GM18868 (cell line): Measurements from ENCODE around the gene MFAP2.

Source experiments
- ATAC-seq: cut with Tn5 transposase; IDR thresholded peaks from one replicate; pipeline ENCODE4 v1.9.1; 2021; ENCODE audit warnings: mild to moderate bottlenecking, moderate library complexity; ENCODE audit not compliant: unreplicated experiment

MFAP2 gene

DNA sequence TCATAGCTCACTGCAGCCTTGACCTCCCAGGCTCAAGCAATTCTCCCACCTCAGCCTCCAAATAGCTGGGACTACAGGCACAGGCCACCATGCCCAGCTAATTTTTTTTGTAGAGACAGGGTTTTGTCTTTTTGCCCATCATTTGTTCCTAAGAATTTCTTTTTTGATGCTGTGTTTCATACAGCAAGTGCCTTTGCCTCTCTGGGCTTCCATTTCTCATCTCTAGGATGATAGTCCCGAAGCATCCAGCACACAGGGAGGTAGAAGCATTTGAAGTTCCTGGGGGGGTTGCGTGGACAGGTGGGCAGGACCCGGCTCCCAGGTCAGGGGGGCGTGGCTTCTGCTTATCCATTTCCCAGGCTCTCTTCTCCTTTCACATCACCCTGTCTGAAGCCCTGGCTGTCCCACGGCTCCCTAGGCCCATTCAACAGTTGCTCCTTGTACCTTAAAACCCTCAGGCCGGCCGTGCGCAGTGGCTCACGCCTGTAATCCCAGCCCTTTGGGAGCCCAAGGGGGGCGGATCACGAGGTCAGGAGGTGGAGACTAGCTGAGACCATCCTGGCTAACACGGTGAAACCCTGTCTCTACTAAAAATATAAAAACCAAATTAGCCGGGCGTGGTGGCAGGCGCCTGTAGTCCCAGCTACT is 27.9 kb upstream of the MFAP2 start:
- no peak for ATAC-seq

DNA sequence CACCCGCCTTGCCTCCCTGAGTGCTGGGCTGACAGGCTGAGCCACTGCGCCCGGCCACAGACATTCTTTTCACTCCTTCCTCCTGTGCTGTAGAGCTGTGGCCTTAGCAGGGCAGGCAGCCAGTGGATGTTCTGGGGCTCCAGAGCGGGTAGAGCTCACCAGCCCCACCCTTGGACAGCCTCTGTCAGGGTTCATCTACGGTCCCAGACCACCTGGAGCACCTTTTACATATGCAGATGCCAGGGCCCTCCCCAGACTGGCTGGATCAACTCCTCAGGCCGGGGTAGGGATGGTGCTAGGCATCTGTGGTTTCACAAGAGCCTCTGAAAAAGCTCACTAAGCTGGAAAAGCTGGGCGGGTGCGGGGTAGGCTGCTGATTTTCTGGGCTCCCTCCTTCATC is 26.7 kb upstream of the MFAP2 start:
- no peak for ATAC-seq

DNA sequence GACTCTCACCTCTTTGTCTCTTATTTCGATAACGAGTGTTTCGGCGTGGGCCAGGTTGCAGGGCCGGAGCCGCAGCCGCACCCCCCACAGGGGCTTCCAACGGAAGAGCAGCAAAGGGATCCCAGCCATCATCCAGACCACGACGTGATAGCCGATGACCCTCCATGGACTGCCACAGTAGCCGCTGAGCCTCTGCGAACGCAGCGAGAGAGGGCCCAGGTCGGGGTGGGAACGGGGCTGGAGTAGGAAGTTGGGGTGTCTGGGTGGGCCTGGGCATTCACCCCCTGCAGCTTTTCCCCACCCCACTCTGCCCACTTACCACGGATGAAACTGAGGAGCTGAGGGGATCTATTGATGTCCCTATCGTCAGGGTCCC is 24.9 kb upstream of the MFAP2 start:
- ATAC-seq, result no peak

DNA sequence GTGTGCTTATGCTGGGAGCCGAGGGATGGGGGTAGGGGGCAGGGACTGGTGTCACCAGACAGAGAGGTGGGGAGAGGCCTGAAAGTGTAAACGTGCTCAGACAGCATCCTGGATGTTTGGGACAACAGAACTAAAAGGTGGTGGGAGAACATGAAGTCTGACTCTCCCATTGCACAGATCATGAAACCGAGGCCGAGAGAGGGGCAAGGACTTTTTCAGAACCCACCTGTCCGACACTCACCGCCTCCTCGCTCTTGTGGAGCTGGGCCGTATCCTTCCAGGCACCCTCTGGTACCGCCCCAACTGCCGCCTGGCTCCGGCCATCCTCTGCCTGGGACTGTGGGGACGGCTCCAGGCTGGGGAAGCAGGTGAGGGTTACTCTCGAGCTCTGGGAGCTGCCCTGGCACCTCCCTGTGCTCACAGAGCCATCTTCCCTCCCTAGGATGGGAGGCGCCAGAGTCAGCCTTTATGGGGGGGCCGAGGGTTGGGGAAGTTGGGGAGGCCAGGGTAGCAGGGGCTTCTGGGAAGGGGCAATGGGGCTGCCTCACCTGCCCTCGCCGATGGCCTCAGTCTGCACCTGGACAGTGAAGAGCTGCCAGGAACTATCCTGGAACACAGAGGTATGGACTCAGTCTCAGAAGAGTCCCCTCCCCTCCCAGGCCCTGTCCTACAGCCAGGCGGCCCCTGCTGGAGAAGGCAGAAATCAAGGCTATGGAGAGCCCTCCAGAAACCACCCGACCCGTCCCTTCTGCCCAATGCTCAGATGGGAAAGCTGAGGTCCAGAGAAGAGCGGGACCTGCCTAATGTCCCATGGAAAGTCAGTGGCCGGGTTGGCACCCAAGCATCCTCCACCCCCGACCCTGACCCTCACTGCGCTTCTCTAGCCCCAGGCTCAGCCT is 24.3 kb upstream of the MFAP2 start:
- no peak for ATAC-seq

DNA sequence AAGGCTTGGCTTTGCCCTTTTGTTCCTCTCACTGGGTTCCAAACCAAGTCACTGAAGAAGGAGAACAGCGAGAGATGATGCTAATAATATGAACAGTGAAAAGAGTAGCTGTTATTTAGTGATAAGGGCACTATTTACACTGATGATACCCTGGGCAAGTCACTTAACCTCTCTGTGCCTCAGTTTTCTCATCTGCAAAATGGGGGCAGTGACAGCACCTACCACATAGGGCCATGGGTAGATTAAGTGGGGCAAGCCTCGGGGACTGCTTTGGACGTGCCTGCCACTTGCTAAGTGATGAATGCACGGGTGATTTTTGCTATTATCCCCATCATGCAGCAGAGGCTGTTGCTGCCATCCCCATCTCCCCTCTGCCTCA is 22.1 kb upstream of the MFAP2 start:
- no peak for ATAC-seq

DNA sequence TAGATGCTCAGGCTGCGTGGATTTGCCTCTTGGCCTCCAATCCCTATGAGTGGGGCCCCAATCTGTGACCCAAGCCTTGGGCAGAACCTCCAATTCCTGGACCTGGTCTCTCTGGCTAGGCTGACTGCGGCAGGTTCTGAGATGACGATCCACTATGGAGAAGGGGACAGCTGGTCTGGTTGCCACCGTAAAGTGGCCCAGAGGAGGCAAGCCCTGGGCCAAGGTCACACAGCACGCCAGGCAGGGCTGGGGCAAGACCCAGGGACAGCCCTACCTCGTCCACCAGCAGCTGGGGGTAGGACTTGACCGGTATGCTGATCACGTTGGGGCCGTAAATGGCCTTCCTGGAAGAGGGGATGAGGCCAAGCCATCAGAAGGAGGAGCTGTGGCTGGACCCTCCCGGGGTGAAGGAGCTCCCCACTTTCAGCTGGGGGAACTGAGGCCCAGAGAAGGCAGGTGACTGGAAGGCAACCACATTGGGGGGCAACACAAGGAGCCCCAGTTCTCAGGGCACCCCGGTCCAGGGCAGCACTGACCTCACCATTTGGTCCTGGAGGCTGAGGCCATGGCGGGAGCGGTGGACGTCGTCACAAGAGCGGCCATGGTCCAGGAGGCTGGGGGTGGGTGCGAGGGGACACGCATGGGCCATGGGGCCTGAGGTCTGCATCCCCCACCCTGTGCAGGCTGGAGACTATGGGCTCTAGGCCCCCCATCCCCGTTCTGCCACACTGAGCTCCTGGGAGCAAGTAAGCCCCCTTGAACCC is 21.5 kb upstream of the MFAP2 start:
- no peak for ATAC-seq

DNA sequence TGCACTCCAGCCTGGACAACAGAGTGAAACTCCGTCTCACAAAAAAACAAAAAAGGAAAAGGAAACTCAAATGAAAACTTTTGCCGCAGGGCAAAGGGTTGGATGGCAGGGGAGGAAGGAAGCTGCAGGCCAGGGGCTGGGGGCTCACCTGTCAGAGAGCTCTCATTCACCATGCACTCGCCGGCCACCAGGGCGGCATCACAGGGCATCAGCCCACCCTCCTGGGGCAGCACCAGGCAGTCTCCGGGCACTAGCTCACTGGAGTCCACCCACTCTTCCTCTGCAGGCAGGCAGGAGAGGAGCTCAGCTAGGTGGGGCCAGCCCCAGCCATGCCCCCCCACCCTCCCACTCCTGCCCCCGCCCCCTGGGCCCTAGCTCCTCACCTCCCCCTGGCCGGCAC is 19.4 kb upstream of the MFAP2 start:
- ATAC-seq, result no peak

DNA sequence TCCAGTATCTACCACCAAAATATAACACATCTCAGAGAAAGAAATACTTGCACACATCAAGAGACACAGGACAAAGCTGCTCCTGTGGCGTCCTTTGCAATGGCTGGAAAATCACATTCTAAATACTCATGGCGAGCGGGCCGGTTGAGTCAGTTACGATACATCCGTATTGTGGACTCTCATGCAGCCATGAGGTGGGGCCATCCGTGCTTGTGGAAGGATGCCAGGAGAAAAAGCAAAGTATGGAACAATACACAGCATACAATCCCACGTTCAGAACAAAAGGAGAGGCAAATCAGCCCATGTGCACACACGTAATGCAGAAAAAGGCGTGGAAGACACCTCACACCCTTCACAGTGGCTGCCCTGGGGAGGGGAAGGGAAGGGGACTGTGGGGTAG is 18.2 kb upstream of the MFAP2 start:
- no peak for ATAC-seq

DNA sequence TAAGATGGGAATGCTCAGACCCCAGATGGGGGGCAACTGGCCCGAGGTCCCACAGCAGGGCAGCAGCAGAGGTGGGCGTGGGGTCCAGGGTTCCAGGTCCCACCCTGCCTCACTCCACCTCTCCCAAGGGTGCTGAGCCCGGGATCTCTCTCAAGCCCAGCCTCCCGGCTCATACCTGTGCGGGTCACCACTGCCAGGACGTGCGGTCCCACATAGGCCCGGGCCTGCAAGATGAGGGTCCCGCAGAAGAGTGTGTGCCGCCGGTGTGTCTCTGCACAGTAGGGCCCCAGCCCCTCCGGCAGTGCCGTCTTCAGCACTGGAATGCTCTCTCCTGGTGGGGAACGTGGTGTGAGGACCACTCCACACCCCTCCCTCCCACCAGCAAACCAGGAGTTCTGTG is 16.4 kb upstream of the MFAP2 start:
- no peak for ATAC-seq

DNA sequence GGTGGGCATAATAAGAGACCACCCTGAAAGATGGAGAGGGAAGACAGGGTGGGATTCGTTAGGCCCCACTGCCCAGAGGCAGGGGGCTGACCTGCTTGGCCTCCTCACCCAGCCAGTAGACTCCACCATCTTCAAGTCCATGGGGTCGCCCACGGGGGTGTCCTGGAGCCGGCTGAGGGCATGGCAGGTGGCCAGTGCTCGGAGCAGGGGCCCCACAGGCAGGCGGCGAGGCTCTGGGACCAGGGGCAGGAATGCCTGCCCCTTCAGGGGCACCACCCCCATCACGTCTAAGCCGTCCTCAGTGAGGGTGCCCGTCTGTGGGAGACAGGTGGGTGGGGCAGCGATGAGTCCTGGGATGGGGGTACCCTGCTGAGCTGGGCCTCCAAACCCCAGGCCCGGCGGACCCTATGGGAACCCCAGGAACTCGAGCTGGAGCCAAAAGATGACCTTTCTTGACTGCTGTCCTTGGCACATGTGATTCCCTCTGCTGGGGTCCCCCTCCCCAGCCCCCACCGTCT is 13.2 kb upstream of the MFAP2 start:
- ATAC-seq, result no peak

DNA sequence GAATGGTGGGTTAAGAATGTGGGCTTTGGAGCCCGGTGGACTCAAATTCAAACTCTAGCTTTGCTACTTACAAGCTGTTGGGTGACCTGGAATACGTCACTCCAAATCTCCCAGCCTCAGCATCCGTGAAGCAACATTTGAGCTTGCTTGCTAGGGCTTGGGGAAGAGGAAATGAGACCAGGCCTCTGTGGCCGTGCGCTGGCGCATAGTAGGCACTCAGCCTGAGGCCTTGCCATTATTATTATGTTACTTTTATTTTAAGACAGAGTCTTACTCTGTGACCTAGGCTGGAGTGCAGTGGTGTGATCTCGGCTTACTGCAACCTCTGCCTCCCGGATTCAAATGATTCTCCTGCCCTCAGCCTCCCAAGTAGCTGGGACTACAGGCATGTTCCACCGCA is 12.3 kb upstream of the MFAP2 start:
- ATAC-seq, result no peak

DNA sequence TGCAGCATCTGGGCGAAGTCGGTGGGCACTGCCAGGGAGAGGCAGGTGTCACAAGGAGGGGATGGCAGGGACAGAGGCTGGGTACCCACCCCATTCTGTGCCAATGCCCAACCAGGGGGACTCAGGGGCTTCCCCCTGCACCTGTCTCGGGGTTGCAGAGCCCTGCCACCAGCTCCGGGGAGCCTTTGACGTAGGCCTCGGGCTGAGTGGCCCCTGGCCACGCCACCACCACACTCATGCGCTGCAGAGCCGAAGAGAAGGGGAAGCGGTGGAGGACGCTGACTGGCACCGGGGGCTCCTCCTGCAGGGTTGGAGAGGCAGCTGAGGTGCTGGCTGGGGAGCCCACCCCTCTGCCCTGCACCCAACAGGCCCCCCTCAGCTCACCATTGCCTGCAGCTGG is 11.7 kb upstream of the MFAP2 start:
- ATAC-seq, result no peak

DNA sequence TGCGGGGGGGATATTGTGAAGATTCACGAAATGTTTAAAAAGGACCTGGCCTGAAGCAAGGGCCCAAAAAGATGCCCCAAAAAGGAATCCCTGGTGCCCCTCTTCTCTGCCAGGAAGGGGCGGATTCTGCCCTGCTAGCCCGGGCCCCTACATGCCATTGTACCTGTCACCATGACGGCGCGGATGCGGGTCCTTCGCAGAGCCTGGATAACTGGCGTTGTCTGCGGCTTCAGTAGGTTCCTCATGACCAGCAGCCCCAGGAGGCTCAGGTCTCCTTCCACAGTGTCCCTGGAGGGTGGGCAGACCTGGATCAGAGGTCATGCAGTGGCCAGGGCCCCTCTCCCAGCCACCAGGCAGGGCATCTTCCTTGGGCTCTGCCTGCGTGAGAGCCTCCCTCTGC is 11.2 kb upstream of the MFAP2 start:
- no peak for ATAC-seq

DNA sequence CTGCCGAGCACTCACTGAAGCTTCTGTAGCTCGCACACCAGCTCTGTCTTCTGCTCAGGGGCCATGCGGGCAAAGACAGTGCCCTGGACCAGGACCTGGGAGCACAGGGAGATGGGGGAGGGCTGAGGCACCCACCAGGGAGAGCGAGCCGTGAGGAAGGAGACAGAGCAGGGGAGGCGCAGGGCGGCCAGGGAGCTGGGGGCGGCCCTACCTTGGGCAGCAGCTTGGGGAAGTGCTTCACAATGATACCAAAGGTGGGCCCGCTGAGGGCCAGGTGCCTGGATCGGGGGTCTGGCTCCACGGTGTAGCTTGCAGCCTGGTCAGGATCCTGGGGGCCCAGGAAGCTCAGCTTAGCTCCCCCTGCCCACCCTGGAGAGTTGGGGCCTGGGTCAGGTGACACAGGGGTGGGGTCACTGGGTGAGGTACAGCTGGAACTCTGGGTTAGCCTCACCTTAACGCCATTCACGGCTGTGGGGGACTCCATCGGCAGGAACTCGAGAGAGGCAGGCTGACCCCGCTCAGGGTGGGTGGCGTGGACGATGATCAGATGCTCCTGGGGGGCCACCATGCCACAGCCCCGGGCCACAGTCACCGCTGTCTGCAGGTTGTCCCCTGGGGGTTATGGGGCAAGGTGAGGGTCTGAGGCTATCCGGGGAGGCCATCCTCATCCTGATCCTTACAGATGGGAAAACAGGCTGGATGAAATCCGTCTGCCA is 9.4 kb upstream of the MFAP2 start:
- ATAC-seq, result no peak

DNA sequence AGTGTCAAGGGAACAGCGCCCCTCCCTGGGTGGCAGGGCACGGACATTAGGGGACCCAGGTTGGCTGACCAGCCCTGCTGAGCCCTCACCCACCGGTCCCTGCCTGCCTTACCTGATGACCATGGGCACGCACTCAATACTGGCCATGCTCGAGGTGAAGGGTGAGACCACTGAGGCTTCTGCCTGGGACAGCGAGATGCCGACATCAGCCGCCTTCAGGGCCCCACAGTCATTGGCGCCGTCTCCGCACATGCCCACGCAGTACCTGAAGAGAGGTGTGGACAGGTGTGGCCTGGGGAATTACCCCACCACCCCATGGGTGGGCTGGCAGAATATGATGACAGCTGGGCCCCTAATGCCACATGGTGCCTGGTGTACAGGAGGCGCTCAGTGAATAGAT is 7.8 kb upstream of the MFAP2 start:
- ATAC-seq, result no peak

DNA sequence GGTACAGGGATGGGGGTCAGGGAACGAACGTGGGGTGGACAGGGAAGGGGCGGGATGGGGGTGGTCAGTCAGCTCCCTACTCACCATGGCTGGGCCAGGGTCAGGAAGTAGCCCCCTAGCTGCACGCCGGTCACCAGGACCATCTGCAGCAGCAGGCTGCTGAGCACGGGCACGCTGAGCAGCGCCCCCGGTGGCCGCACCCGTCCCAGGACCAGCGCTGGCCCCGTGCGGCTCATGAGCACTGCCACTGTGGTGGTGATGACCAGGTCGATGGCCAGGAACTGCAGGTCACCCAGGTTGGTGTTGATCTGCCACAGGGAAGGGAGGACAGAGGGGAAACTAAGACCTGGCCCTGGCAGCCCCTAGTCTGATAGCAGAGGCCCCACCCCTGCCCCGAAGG is 6.5 kb upstream of the MFAP2 start:
- ATAC-seq, result no peak

DNA sequence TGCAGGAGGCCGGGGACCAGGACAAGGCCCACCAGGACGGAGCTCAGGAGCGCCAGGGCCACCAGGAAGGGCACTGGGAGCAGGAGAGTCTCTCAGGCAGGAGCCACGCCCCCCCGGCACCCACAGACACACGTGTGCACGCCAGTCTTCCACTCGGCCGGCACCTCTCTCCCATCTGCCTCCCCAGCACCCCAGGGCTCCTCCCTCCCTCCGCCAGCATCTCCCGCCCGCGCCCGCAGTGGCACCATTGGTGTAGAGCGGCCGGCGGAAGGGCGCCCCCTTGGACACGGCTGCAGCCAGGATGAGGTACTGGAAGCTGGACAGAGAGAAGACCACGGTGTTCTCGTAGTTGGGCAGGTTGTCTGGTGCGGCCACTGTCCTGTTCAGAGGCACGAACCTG is 6.1 kb upstream of the MFAP2 start:
- ATAC-seq, result no peak

DNA sequence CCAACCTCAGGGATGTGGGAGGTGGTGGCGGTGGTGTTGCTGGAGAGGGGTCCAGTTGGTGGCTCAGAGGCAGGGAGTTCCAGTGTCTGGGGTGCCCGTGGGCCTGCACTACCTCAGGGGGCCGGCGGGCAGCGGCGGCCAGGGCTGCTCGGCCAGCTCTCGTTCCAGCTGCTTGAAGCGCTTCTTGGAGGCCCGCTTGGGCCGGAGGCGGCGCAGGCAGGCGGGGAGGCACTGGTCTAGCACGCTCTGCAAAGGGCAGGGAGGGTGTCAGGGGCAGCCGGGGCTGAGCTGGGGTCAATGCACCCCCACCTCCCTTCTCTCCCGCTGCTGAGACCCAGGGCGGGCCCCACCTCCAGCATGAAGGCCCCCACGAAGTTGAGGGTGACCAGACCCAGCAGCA is 5.7 kb upstream of the MFAP2 start:
- ATAC-seq, result no peak

DNA sequence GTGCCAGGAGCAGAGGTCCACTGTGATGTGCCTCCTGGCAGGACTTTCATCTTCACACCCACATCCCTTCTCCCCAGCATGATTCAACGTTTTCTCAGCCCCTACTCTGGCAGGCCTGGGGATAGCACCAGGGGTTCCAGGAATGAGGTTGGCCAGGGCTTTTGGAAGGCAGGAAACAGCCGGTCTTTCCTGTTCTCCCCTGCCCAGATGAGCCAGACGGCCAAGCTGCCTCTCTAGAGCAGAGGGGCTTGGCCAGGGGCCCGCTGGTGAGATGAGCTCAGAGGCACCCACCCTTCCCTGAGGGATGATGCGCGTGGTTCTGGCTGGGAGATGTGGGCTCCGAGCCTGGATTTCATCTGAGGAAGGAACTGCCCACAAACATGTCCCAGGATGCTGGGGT is 4.3 kb upstream of the MFAP2 start:
- no peak for ATAC-seq

DNA sequence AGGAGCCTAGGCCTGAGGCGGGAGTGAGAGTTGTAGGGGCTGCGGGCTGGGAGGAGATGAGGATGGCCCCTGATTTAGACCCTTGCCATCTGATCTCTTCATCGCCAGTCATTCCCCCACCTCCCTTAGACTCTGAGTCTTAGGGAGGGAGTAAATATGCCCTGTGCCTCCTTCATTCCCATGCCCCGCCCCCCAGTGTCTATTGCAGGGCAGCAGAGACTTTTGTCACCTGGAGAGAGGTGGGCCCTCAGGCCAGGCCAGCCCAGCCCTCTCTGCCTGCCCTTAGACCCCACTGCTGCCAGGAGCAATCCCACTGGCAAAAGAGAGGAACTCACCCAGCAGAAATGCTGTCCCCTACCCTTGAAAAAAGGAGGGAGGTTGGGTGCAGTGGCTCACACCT is 3.2 kb upstream of the MFAP2 start:
- no peak for ATAC-seq

DNA sequence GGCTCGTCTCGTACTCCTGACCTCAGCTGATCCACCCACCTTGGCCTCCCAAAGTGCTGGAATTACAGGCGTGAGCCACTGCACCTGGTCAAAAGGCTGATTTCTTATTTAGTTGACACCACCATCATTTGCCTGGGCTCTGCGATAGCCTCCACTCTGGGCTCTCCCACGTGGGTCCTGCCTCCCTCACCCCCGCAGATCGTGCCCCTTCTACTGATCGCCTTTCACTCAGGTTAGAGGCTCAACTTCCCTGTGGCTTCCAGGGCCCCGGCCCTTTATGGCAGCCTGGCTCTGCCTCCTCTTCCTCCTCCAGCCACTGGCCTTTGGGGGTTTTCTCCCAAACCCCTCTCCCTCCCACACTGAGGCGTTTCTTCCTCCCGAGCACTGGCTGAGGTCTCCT is 2.5 kb upstream of the MFAP2 start:
- ATAC-seq, result no peak
